Esophagus muscularis mucosa (tissue), 4 donors: ENCODE results near the gene FBXW8. TPM values are rescaled to one million over a fixed set of nuclear protein-coding genes. Genes with fewer than 3 reads are reported as not detected.

Experiments
- DNase-seq: peaks from one replicate; pipeline ENCODE4 v3.0.0-alpha.2; 2017; ENCODE audit errors: extremely low spot score
- H3K27ac ChIP-seq, 4 donors: fragments of 200-600 bp; sonication (generic); replicated peaks in 1 of 4; 1 replicate in 3 of 4; 2 replicates in 1 of 4; pipeline ENCODE4 v1.5.1; 2016 to 2019; ENCODE audit warnings: mild to moderate bottlenecking in 1 of 4
- H3K27me3 ChIP-seq, 4 donors: fragments of 200-600 bp; sonication (generic); one replicate each; pipeline versions ENCODE4 v1.5.1 to v1.6.0; 2016 to 2019
- H3K36me3 ChIP-seq, 4 donors: fragments of 200-600 bp; sonication (generic); one replicate each; pipeline ENCODE4 v1.5.1; 2016 to 2019
- H3K4me1 ChIP-seq, 4 donors: fragments of 200-600 bp; sonication (generic); one replicate each; pipeline ENCODE4 v1.5.1; 2016 to 2019
- H3K4me3 ChIP-seq, 4 donors: fragments of 200-600 bp; sonication (generic); 1 replicate in 2 of 4; 2 replicates in 2 of 4; pipeline ENCODE4 v1.5.1; 2016 to 2019; ENCODE audit warnings: mild to moderate bottlenecking in 4 of 4, moderate library complexity in 1 of 4
- H3K9me3 ChIP-seq, 4 donors: fragments of 200-600 bp; sonication (generic); 1 replicate in 3 of 4; 2 replicates in 1 of 4; pipeline ENCODE4 v1.5.1; 2016 to 2019
- EP300 ChIP-seq: sonication (generic); formaldehyde crosslinking; IDR thresholded peaks from one replicate; pipeline ENCODE4 v1.6.1; 2017; ENCODE audit warnings: antibody characterized with exemption
- POLR2A ChIP-seq: fragments of 450-650 bp; IDR thresholded peaks from one replicate; pipeline ENCODE4 v1.6.1; 2017; ENCODE audit warnings: antibody characterized with exemption, moderate library complexity, mild to moderate bottlenecking, low read depth
- POLR2AphosphoS5 ChIP-seq, 2 donors: sonication (generic); formaldehyde crosslinking; IDR thresholded peaks; one replicate each; pipeline ENCODE4 v1.6.1; 2017; ENCODE audit warnings: antibody characterized with exemption in 2 of 2
- WGBS: methylation state at CpG from one replicate; pipeline ENCODE4 v1.1.5; 2018; 5-methylcytosine and 5-hydroxymethylcytosine counted together
- intact Hi-C: fragments of 100-400 bp; cut with DNase I; formaldehyde crosslinking; loops from one replicate; pipeline ENCODE4 v1.15.1; 2023
- total RNA-seq, 4 donors: library from RNA; depleted of rRNA; stranded (reverse); fragments of >200 nt; gene quantifications; one replicate each; pipeline versions ENCODE4 v1.1.0 to v1.2.1, GENCODE V29; 2016
- TF ChIP-seq, protein P1 (sequence below), 3 experiments: fragments of 200-600 bp in 2 of 3; fragments of 450-650 bp in 1 of 3; sonication (generic) in 2 of 3; IDR thresholded peaks; one replicate each; pipeline ENCODE4 v1.5.1; 2017 to 2019; ENCODE audit warnings: antibody characterized with exemption in 3 of 3, mild to moderate bottlenecking in 2 of 3, moderate library complexity in 1 of 3

Gene FBXW8
- total RNA-seq, 4 donors from 2014 or later: 11.9 to 13.9 (median 13.3) TPM

DNA sequence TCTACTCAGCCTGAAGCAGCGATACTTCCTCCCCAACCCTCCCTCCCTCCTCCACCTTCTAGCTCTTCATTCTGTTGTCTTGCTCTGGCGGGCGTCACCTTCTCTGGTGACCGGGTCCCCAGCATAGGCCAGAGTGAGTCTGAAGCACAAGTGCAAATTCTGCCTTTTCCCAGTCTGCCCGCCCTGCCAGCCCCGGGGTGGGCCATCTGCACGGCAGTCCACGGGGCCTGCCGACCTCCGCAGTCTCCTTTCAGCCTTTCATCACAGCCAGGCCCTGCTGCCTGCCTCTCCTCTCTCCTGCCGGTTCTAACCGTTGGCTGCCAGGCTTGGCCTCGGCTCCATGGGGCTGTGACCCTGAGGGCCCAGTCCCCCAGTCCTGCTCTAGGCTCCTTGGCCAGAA lies 129.7 kb downstream of the FBXW8 start:
- intact Hi-C loops: no loop called here
- peaks cover 0 to 44% (median 4%) of the 10 kb centered on the region in 4 donors for H3K27me3 ChIP-seq
- H3K9me3 ChIP-seq: no peaks in the 10 kb centered on the region
- H3K4me3 ChIP-seq: no peak overlapping the region
- DNase-seq: no peak
- no peak overlapping the region for H3K27ac ChIP-seq
- TF ChIP-seq, protein P1, sequence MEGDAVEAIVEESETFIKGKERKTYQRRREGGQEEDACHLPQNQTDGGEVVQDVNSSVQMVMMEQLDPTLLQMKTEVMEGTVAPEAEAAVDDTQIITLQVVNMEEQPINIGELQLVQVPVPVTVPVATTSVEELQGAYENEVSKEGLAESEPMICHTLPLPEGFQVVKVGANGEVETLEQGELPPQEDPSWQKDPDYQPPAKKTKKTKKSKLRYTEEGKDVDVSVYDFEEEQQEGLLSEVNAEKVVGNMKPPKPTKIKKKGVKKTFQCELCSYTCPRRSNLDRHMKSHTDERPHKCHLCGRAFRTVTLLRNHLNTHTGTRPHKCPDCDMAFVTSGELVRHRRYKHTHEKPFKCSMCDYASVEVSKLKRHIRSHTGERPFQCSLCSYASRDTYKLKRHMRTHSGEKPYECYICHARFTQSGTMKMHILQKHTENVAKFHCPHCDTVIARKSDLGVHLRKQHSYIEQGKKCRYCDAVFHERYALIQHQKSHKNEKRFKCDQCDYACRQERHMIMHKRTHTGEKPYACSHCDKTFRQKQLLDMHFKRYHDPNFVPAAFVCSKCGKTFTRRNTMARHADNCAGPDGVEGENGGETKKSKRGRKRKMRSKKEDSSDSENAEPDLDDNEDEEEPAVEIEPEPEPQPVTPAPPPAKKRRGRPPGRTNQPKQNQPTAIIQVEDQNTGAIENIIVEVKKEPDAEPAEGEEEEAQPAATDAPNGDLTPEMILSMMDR (IDR thresholded peaks at IDR 0.05): no peak
- TF ChIP-seq POLR2A: no peak
- no peak for TF ChIP-seq EP300
- no peak for TF ChIP-seq POLR2AphosphoS5 (IDR thresholded peaks at IDR 0.05)
- no peaks in the 10 kb centered on the region for H3K36me3 ChIP-seq
- peaks cover 0 to 19% (median 0%) of the 10 kb centered on the region in 4 donors for H3K4me1 ChIP-seq
- WGBS: 89% methylated on average over 13 of the region's 13 CpGs

DNA sequence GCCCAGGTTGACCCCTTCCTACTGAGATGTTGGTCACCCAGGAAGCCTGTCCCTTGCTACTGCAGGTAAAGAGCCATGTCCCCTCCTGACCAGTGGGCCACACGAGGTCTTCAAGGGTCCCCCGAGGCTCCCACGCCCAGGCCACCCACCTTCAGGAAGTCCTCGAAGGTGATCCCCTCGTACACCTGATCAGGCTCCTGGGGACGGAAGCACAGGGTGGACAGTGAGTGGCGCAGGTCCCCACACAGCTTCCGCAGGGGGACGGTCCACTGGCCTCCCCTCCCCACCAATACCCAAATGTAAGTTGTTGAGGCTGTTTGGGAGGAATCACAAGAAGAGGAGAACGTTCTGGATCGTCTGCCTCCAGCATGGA lies 131.0 kb downstream of the FBXW8 start:
- no peak overlapping the region for H3K4me3 ChIP-seq
- intact Hi-C loops: no loop called here
- TF ChIP-seq POLR2A (no peak), EP300 (no peak), POLR2AphosphoS5 (IDR thresholded peaks at IDR 0.05) (no peak)
- TF ChIP-seq, protein P1 (IDR thresholded peaks at IDR 0.05): no peak
- H3K36me3 ChIP-seq: no peaks in the 10 kb centered on the region
- peaks cover 0 to 25% (median 0%) of the 10 kb centered on the region in 4 donors for H3K4me1 ChIP-seq
- DNase-seq: no peak
- WGBS: 98% methylated on average over 6 of the region's 11 CpGs
- no peak overlapping the region for H3K27ac ChIP-seq
- H3K27me3 ChIP-seq: peaks cover 0 to 34% (median 0%) of the 10 kb centered on the region in 4 donors
- H3K9me3 ChIP-seq: no peaks in the 10 kb centered on the region

DNA sequence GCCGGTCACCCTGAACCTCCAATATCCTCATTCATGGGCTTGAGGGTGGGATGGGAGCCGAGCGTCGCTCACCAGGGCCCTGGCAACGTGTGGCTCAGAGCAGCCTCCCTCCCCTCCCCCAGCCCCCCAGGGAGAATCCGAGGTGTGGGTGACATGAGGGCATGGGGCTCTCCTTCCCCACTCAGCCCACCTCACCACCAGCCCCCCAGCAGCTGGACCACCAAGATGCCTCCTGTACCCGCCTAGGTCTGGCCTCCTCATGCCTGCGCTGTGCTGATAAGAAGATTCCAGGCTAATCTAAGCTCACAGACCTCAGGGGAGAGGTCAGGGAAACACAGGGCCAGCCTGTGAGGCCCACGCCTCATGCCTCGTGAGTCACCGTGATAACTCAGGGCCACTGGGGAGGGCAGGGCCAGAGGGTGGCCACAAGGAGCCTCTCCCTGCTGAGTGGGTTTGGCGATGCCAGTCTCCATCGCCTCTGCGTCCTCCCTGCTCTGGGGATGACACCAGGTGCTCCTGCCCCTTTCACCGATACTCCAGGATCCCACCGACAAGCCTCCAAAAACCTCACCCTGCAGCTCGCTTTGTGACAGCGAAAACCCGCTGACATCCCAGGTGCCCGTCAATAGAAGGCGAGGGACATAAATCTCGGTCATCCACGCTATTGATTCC lies 131.6 kb downstream of the FBXW8 start:
- no peaks in the 10 kb centered on the region for H3K36me3 ChIP-seq
- H3K27me3 ChIP-seq: peaks cover 0 to 29% (median 0%) of the 10 kb centered on the region in 4 donors
- no peak for DNase-seq
- H3K4me3 ChIP-seq: no peak overlapping the region
- intact Hi-C loops: no loop called here
- H3K9me3 ChIP-seq: no peaks in the 10 kb centered on the region
- 87% methylated on average over 13 of the region's 23 CpGs for whole genome bisulfite sequencing
- peaks cover 0 to 25% (median 0%) of the 10 kb centered on the region in 4 donors for H3K4me1 ChIP-seq
- H3K27ac ChIP-seq: no peak overlapping the region
- TF ChIP-seq POLR2A: no peak
- no peak for TF ChIP-seq EP300
- TF ChIP-seq, protein P1 (IDR thresholded peaks at IDR 0.05): no peak
- no peak for TF ChIP-seq POLR2AphosphoS5 (IDR thresholded peaks at IDR 0.05)

DNA sequence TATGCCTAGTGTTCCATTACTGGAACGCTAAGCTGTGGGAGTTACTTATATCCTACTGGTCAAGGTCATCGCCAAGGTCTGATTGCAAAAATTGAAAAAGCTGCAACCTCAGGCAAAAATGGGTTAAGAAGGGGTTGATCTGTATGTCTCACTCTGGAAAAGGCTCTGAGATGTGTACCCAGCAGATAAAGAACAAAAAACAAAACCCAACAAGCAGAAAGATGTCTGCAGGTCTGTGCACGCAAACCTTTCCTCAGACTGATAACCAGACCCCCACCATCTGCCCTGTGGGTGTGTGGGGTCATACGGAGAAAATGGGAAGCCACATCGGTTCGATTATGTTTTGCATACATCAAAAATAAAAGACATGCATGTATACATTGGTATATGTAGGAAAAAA lies 132.1 kb downstream of the FBXW8 start:
- TF ChIP-seq EP300: no peak
- TF ChIP-seq, protein P1 (IDR thresholded peaks at IDR 0.05): no peak
- Histone ChIP-seq H3K9me3 (no peaks in the 10 kb centered on the region), H3K4me1 (peaks cover 2 to 29% (median 3%) of the 10 kb centered on the region in 4 donors), H3K4me3 (no peak overlapping the region), H3K27ac (no peak overlapping the region), H3K27me3 (peaks cover 0 to 23% (median 0%) of the 10 kb centered on the region in 4 donors), H3K36me3 (no peaks in the 10 kb centered on the region)
- DNase-seq: no peak
- intact Hi-C loops: no loop called here
- WGBS: 88% methylated on average over 6 of the region's 6 CpGs

DNA sequence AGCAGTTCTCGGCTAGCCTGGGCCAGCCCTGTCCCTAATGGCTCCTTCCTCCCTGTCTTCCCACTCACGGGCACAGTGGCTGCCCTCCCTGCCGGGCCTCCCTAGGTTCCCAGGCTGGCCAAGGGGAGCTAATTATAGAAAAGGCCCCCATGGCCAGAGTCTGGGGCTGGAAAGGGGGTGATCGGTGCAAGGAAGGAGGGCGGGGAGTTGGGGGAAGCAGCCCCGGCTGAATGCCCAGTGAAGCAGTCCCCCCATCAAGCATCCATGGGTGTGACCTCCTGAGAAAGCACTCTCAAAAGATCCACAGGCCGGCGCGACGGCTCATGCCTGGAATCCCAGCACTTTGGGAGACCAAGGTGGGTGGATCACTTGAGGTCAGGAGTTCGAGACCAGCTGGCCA lies 133.6 kb downstream of the FBXW8 start:
- 92% methylated on average over 11 of the region's 11 CpGs for WGBS
- no peaks in the 10 kb centered on the region for H3K36me3 ChIP-seq
- H3K4me1 ChIP-seq: peaks cover 16 to 44% (median 17%) of the 10 kb centered on the region in 4 donors
- no peak overlapping the region for H3K27ac ChIP-seq
- no peak for DNase-seq
- H3K27me3 ChIP-seq: peaks cover 0 to 10% (median 0%) of the 10 kb centered on the region in 4 donors
- H3K9me3 ChIP-seq: no peaks in the 10 kb centered on the region
- no peak for TF ChIP-seq POLR2AphosphoS5 (IDR thresholded peaks at IDR 0.05)
- TF ChIP-seq, protein P1 (IDR thresholded peaks at IDR 0.05): no peak
- no peak for TF ChIP-seq EP300
- no peak for TF ChIP-seq POLR2A
- intact Hi-C loops: no loop called here
- H3K4me3 ChIP-seq: no peak overlapping the region
